ENCODE results near the gene NTM. TPM values are rescaled to one million over a fixed set of nuclear protein-coding genes. Genes with fewer than 3 reads are reported as not detected.

Gene NTM
- total RNA-seq, 1 experiment from 2014 or later, result 0.73 TPM

GRCh38 chr11:131649856-131650255, 279.4 kb downstream of the NTM start:
- CTCF ChIA-PET, result no interaction called here
- no TSS peak for BruUV-seq (replicated peaks)

GRCh38 chr11:131652231-131652630, 281.8 kb downstream of the NTM start:
- Mint-ChIP-seq H3K4me3 (ENCODE audit: unreplicated experiment) (no peak overlapping the region), H3K27me3 (ENCODE audit: insufficient read depth, unreplicated experiment) (peaks cover 19% of the 10 kb centered on the region), H3K27ac (ENCODE audit: unreplicated experiment) (no peak overlapping the region), H3K4me1 (ENCODE audit: low read depth, unreplicated experiment) (no peaks in the 10 kb centered on the region), H3K9me3 (ENCODE audit: unreplicated experiment) (no peaks in the 10 kb centered on the region), H3K36me3 (ENCODE audit: insufficient read depth, unreplicated experiment) (no peaks in the 10 kb centered on the region)
- BruUV-seq (replicated peaks), result no TSS peak
- no peaks in the 10 kb centered on the region for H3K9me3 ChIP-seq
- DNase-seq, result no peak
- ChIA-PET CTCF (no interaction called here), POLR2A (no interaction called here)
- no peaks in the 10 kb centered on the region for H3K4me1 ChIP-seq
- intact Hi-C loops (cut with micrococcal nuclease; ENCODE audit: unreplicated experiment), result no loop called here
- TF ChIP-seq CTCF (IDR thresholded peaks at IDR 0.05; ENCODE audit: insufficient read depth in 1 of 2, low read depth in 1 of 2, low read length in 1 of 2, severe bottlenecking in 1 of 2, unreplicated experiment in 1 of 2), result no peak
- no peak overlapping the region for H3K4me3 ChIP-seq (ENCODE audit: low read depth, low read length)
- H3K36me3 ChIP-seq (ENCODE audit: control insufficient read depth, insufficient read depth, low read length), result no peaks in the 10 kb centered on the region
- no peaks in the 10 kb centered on the region for H3K27me3 ChIP-seq (replicated peaks; ENCODE audit: control insufficient read depth, insufficient read depth, low read length)

More at GRCh38 chr11:131649856-131650255, 279.4 kb downstream of the NTM start:
- peaks cover 22% of the 10 kb centered on the region for H3K27me3 Mint-ChIP-seq (ENCODE audit: insufficient read depth, unreplicated experiment)
- Histone ChIP-seq H3K4me1 (no peaks in the 10 kb centered on the region), H3K36me3 (ENCODE audit: control insufficient read depth, insufficient read depth, low read length) (no peaks in the 10 kb centered on the region), H3K27me3 (replicated peaks; ENCODE audit: control insufficient read depth, insufficient read depth, low read length) (no peaks in the 10 kb centered on the region), H3K9me3 (no peaks in the 10 kb centered on the region), H3K4me3 (ENCODE audit: low read depth, low read length) (no peak overlapping the region)
- POLR2A ChIA-PET, result no interaction called here
- H3K4me3 Mint-ChIP-seq (ENCODE audit: unreplicated experiment), result no peak overlapping the region
- intact Hi-C loops (cut with micrococcal nuclease; ENCODE audit: unreplicated experiment), result no loop called here
- H3K36me3 Mint-ChIP-seq (ENCODE audit: insufficient read depth, unreplicated experiment), result no peaks in the 10 kb centered on the region
- H3K4me1 Mint-ChIP-seq (ENCODE audit: low read depth, unreplicated experiment), result no peaks in the 10 kb centered on the region
- no peak overlapping the region for H3K27ac Mint-ChIP-seq (ENCODE audit: unreplicated experiment)
- no peak for DNase-seq
- H3K9me3 Mint-ChIP-seq (ENCODE audit: unreplicated experiment), result no peaks in the 10 kb centered on the region
- no peak for TF ChIP-seq CTCF (IDR thresholded peaks at IDR 0.05; ENCODE audit: insufficient read depth in 1 of 2, low read depth in 1 of 2, low read length in 1 of 2, severe bottlenecking in 1 of 2, unreplicated experiment in 1 of 2)

- H3K27ac Mint-ChIP-seq (ENCODE audit: unreplicated experiment), result no peak overlapping the region
- H3K27me3 ChIP-seq (replicated peaks; ENCODE audit: control insufficient read depth, insufficient read depth, low read length), result no peaks in the 10 kb centered on the region
- CTCF ChIA-PET, result no interaction called here
These were observed 282.8 kb downstream of the NTM start for GRCh38 chr11:131653260-131653659.

More at GRCh38 chr11:131653260-131653659, 282.8 kb downstream of the NTM start:
- no peak for DNase-seq
- intact Hi-C loops (cut with micrococcal nuclease; ENCODE audit: unreplicated experiment), result no loop called here
- Mint-ChIP-seq H3K27me3 (ENCODE audit: insufficient read depth, unreplicated experiment) (peaks cover 23% of the 10 kb centered on the region), H3K4me3 (ENCODE audit: unreplicated experiment) (no peak overlapping the region), H3K9me3 (ENCODE audit: unreplicated experiment) (no peaks in the 10 kb centered on the region), H3K4me1 (ENCODE audit: low read depth, unreplicated experiment) (no peaks in the 10 kb centered on the region), H3K36me3 (ENCODE audit: insufficient read depth, unreplicated experiment) (no peaks in the 10 kb centered on the region)
- Histone ChIP-seq H3K9me3 (no peaks in the 10 kb centered on the region), H3K4me1 (no peaks in the 10 kb centered on the region), H3K4me3 (ENCODE audit: low read depth, low read length) (no peak overlapping the region), H3K36me3 (ENCODE audit: control insufficient read depth, insufficient read depth, low read length) (no peaks in the 10 kb centered on the region)
- BruUV-seq (replicated peaks), result no TSS peak
- no peak for TF ChIP-seq CTCF (IDR thresholded peaks at IDR 0.05; ENCODE audit: insufficient read depth in 1 of 2, low read depth in 1 of 2, low read length in 1 of 2, severe bottlenecking in 1 of 2, unreplicated experiment in 1 of 2)
- POLR2A ChIA-PET, result no interaction called here

Data from Caco-2 (cell line).